ENCODE results near the gene FANCI. TPM values are rescaled to one million over a fixed set of nuclear protein-coding genes. Genes with fewer than 3 reads are reported as not detected.

FANCI gene
- total RNA-seq, 1 experiment from 2014 or later, result 112 TPM

- intact Hi-C loops (cut with micrococcal nuclease), result loop anchor here (2.0 kb wide), 1 partner anchor 39 kb away; no protein-coding TSS in a partner anchor
- POLR2A ChIA-PET, result interaction anchor here (0.7 to 1.5 kb wide), 2 partner anchors 38 to 147 kb away, joined by 4 to 6 read pairs; partner anchors contain the start of gene FANCI
- DNase-seq (ENCODE audit: low read depth, low spot score), result no peak
Measured at GRCh38 chr15:89205991-89206585, 37.7 kb upstream of the FANCI start.

More at GRCh38 chr15:89205991-89206585, 37.7 kb upstream of the FANCI start:
- Histone ChIP-seq H3K27ac (ENCODE audit: low read depth, low read length) (no peak overlapping the region), H3K4me2 (ENCODE audit: low read length) (no peak overlapping the region), H3K9me2 (ENCODE audit: insufficient read depth) (no peaks in the 10 kb centered on the region), H3K36me3 (ENCODE audit: control insufficient read depth in 1 of 2, insufficient read depth in 2 of 2, low read length in 2 of 2) (no peaks in the 10 kb centered on the region), H3K4me1 (ENCODE audit: control insufficient read depth in 1 of 2, insufficient read depth in 2 of 2, low read length in 2 of 2) (peaks cover 0 to 7% of the 10 kb centered on the region in 2 experiments; a peak in 2 of 4 replicates), H3K4me3 (replicated peaks in 1 of 2; ENCODE audit: low read depth in 1 of 2, low read length in 2 of 2) (no peak overlapping the region), H3K9ac (ENCODE audit: low read length) (no peak overlapping the region), H3K27me3 (ENCODE audit: insufficient read depth, low read length) (no peaks in the 10 kb centered on the region), H2AFZ (ENCODE audit: low read depth, low read length, poor library complexity, severe bottlenecking) (no peak overlapping the region), H3K79me2 (ENCODE audit: insufficient read depth, low read length) (no peaks in the 10 kb centered on the region), H4K20me1 (ENCODE audit: insufficient read depth) (no peaks in the 10 kb centered on the region), H3K9me3 (ENCODE audit: control insufficient read depth in 1 of 2, insufficient read depth in 1 of 2, low read depth in 1 of 2, low read length in 2 of 2) (no peaks in the 10 kb centered on the region)
- ATAC-seq, result no peak
- no TSS peak for BruUV-seq (replicated peaks)
- RAD21 ChIA-PET (ENCODE audit: low non-redundant PET in 1 of 2, low total read pairs in 2 of 2, uncharacterized antibody in 2 of 2, unreplicated experiment in 2 of 2), result interaction anchor here (0.6 to 1.7 kb wide), 8 partner anchors 9 to 211 kb away, joined by 3 to 10 read pairs (median 4); partner anchors contain the start of gene FANCI (in 2 of the 2)
- no peak for TF ChIP-seq POLR2AphosphoS5 (IDR thresholded peaks at IDR 0.05; ENCODE audit: low read depth, low read length)
- TF ChIP-seq FOSL1 (IDR thresholded peaks at IDR 0.05; ENCODE audit: low read depth), result no peak
- TF ChIP-seq, protein P1, sequence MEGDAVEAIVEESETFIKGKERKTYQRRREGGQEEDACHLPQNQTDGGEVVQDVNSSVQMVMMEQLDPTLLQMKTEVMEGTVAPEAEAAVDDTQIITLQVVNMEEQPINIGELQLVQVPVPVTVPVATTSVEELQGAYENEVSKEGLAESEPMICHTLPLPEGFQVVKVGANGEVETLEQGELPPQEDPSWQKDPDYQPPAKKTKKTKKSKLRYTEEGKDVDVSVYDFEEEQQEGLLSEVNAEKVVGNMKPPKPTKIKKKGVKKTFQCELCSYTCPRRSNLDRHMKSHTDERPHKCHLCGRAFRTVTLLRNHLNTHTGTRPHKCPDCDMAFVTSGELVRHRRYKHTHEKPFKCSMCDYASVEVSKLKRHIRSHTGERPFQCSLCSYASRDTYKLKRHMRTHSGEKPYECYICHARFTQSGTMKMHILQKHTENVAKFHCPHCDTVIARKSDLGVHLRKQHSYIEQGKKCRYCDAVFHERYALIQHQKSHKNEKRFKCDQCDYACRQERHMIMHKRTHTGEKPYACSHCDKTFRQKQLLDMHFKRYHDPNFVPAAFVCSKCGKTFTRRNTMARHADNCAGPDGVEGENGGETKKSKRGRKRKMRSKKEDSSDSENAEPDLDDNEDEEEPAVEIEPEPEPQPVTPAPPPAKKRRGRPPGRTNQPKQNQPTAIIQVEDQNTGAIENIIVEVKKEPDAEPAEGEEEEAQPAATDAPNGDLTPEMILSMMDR (IDR thresholded peaks at IDR 0.05 in 2 of 3, conservative IDR thresholded peaks at IDR 0.05 in 1 of 3; ENCODE audit: borderline replicate concordance in 1 of 3, insufficient read depth in 1 of 3, low read depth in 2 of 3, low read length in 2 of 3), result no peak
- no peak for TF ChIP-seq SIN3A (IDR thresholded peaks at IDR 0.05; ENCODE audit: low read depth)
- TF ChIP-seq, protein P2, sequence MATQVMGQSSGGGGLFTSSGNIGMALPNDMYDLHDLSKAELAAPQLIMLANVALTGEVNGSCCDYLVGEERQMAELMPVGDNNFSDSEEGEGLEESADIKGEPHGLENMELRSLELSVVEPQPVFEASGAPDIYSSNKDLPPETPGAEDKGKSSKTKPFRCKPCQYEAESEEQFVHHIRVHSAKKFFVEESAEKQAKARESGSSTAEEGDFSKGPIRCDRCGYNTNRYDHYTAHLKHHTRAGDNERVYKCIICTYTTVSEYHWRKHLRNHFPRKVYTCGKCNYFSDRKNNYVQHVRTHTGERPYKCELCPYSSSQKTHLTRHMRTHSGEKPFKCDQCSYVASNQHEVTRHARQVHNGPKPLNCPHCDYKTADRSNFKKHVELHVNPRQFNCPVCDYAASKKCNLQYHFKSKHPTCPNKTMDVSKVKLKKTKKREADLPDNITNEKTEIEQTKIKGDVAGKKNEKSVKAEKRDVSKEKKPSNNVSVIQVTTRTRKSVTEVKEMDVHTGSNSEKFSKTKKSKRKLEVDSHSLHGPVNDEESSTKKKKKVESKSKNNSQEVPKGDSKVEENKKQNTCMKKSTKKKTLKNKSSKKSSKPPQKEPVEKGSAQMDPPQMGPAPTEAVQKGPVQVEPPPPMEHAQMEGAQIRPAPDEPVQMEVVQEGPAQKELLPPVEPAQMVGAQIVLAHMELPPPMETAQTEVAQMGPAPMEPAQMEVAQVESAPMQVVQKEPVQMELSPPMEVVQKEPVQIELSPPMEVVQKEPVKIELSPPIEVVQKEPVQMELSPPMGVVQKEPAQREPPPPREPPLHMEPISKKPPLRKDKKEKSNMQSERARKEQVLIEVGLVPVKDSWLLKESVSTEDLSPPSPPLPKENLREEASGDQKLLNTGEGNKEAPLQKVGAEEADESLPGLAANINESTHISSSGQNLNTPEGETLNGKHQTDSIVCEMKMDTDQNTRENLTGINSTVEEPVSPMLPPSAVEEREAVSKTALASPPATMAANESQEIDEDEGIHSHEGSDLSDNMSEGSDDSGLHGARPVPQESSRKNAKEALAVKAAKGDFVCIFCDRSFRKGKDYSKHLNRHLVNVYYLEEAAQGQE (IDR thresholded peaks at IDR 0.05; ENCODE audit: low read depth), result no peak
- no peak for TF ChIP-seq CBX3 (IDR thresholded peaks at IDR 0.05; ENCODE audit: low read depth)
- TF ChIP-seq SRF (IDR thresholded peaks at IDR 0.05; ENCODE audit: low read depth), result no peak
- no peak for TF ChIP-seq ZBTB33 (IDR thresholded peaks at IDR 0.05; ENCODE audit: extremely low read depth, insufficient replicate concordance, low read length)
- no peak for TF ChIP-seq ZFX (IDR thresholded peaks at IDR 0.05)
- TF ChIP-seq TCF7L2 (IDR thresholded peaks at IDR 0.05; ENCODE audit: borderline replicate concordance, extremely low read depth, insufficient read depth, insufficient read length), result no peak
- TF ChIP-seq EZH2phosphoT487 (IDR thresholded peaks at IDR 0.05; ENCODE audit: borderline replicate concordance), result no peak
- TF ChIP-seq JUND (IDR thresholded peaks at IDR 0.05), result no peak
- no peak for TF ChIP-seq MAX (IDR thresholded peaks at IDR 0.05)
- no peak for TF ChIP-seq EZH2 (IDR thresholded peaks at IDR 0.05)
- CTCF ChIA-PET, result interaction anchor here (0.6 to 2.7 kb wide), 38 partner anchors 9 to 328 kb away, joined by 3 to 60 read pairs (median 5); partner anchors contain the start of genes FANCI, POLG and RLBP1
